Measurements from ENCODE around the gene ULK3. TPM values are rescaled to one million over a fixed set of nuclear protein-coding genes. Genes with fewer than 3 reads are reported as not detected.

ULK3 gene
- total RNA-seq, 1 experiment from 2014 or later: 58.3 TPM

- intact Hi-C loops (cut with micrococcal nuclease; ENCODE audit: unreplicated experiment): no loop called here
- CTCF ChIA-PET: interaction anchor here (0.9 kb wide), 1 partner anchor 42 kb away, joined by 5 read pairs; no protein-coding TSS in a partner anchor
- peaks cover 15% of the 10 kb centered on the region for H3K27me3 ChIP-seq (replicated peaks; ENCODE audit: insufficient read depth, low read depth, low read length, poor library complexity)
These were observed 13.5 kb downstream of the ULK3 start for GRCh38 chr15:74829486-74829885.

GRCh38 chr15:74828835-74829234 lies 14.1 kb downstream of the ULK3 start:
- Histone ChIP-seq H3K36me3 (ENCODE audit: insufficient read depth, low read length, poor library complexity, severe bottlenecking) (no peaks in the 10 kb centered on the region), H3K27ac (ENCODE audit: low read depth, low read length, poor library complexity, severe bottlenecking) (no peak overlapping the region), H3K4me3 (ENCODE audit: low read depth, low read length, poor library complexity, severe bottlenecking) (no peak overlapping the region), H3K9me3 (ENCODE audit: low read depth, low read length, poor library complexity, severe bottlenecking) (no peaks in the 10 kb centered on the region), H3K27me3 (replicated peaks; ENCODE audit: insufficient read depth, low read depth, low read length, poor library complexity) (peaks cover 15% of the 10 kb centered on the region), H3K4me1 (ENCODE audit: insufficient read depth, low read length, poor library complexity, severe bottlenecking) (peaks cover 9% of the 10 kb centered on the region)
- ChIA-PET POLR2A (ENCODE audit: low non-redundant PET) (no interaction called here), CTCF (no interaction called here)
- no TSS peak for BruUV-seq (replicated peaks)
- intact Hi-C loops (cut with micrococcal nuclease; ENCODE audit: unreplicated experiment): no loop called here
- DNase-seq (ENCODE audit: low spot score): no peak
- no peak for TF ChIP-seq EZH2 (IDR thresholded peaks at IDR 0.05; ENCODE audit: borderline replicate concordance, low read depth, low read length, poor library complexity, severe bottlenecking)
- no peak for TF ChIP-seq CTCF (conservative IDR thresholded peaks at IDR 0.05; ENCODE audit: low read depth, low read length)

More at GRCh38 chr15:74829486-74829885, 13.5 kb downstream of the ULK3 start:
- Histone ChIP-seq H3K9me3 (ENCODE audit: low read depth, low read length, poor library complexity, severe bottlenecking) (no peaks in the 10 kb centered on the region), H3K4me1 (ENCODE audit: insufficient read depth, low read length, poor library complexity, severe bottlenecking) (peaks cover 9% of the 10 kb centered on the region), H3K4me3 (ENCODE audit: low read depth, low read length, poor library complexity, severe bottlenecking) (no peak overlapping the region), H3K27ac (ENCODE audit: low read depth, low read length, poor library complexity, severe bottlenecking) (no peak overlapping the region), H3K36me3 (ENCODE audit: insufficient read depth, low read length, poor library complexity, severe bottlenecking) (no peaks in the 10 kb centered on the region)
- POLR2A ChIA-PET (ENCODE audit: low non-redundant PET): no interaction called here
- BruUV-seq (replicated peaks): no TSS peak
- no peak for DNase-seq (ENCODE audit: low spot score)
- no peak for TF ChIP-seq EZH2 (IDR thresholded peaks at IDR 0.05; ENCODE audit: borderline replicate concordance, low read depth, low read length, poor library complexity, severe bottlenecking)

GRCh38 chr15:74827614-74828013 lies 15.3 kb downstream of the ULK3 start:
- Histone ChIP-seq H3K4me1 (ENCODE audit: insufficient read depth, low read length, poor library complexity, severe bottlenecking) (peaks cover 9% of the 10 kb centered on the region), H3K36me3 (ENCODE audit: insufficient read depth, low read length, poor library complexity, severe bottlenecking) (no peaks in the 10 kb centered on the region), H3K9me3 (ENCODE audit: low read depth, low read length, poor library complexity, severe bottlenecking) (no peaks in the 10 kb centered on the region), H3K27me3 (replicated peaks; ENCODE audit: insufficient read depth, low read depth, low read length, poor library complexity) (peaks cover 15% of the 10 kb centered on the region), H3K4me3 (ENCODE audit: low read depth, low read length, poor library complexity, severe bottlenecking) (no peak overlapping the region), H3K27ac (ENCODE audit: low read depth, low read length, poor library complexity, severe bottlenecking) (no peak overlapping the region)
- intact Hi-C loops (cut with micrococcal nuclease; ENCODE audit: unreplicated experiment): no loop called here
- ChIA-PET CTCF (no interaction called here), POLR2A (ENCODE audit: low non-redundant PET) (no interaction called here)
- no peak for DNase-seq (ENCODE audit: low spot score)
- BruUV-seq (replicated peaks): no TSS peak
- TF ChIP-seq CTCF (conservative IDR thresholded peaks at IDR 0.05; ENCODE audit: low read depth, low read length) (no peak), EZH2 (IDR thresholded peaks at IDR 0.05; ENCODE audit: borderline replicate concordance, low read depth, low read length, poor library complexity, severe bottlenecking) (no peak)

GRCh38 chr15:74826921-74827320 lies 16.0 kb downstream of the ULK3 start:
- H3K36me3 ChIP-seq (ENCODE audit: insufficient read depth, low read length, poor library complexity, severe bottlenecking): no peaks in the 10 kb centered on the region
- CTCF ChIA-PET: no interaction called here
- TF ChIP-seq CTCF (conservative IDR thresholded peaks at IDR 0.05; ENCODE audit: low read depth, low read length) (no peak), EZH2 (IDR thresholded peaks at IDR 0.05; ENCODE audit: borderline replicate concordance, low read depth, low read length, poor library complexity, severe bottlenecking) (no peak)
- intact Hi-C loops (cut with micrococcal nuclease; ENCODE audit: unreplicated experiment): no loop called here
- no peak overlapping the region for H3K4me3 ChIP-seq (ENCODE audit: low read depth, low read length, poor library complexity, severe bottlenecking)
- no peak for DNase-seq (ENCODE audit: low spot score)
- BruUV-seq (replicated peaks): no TSS peak
- H3K9me3 ChIP-seq (ENCODE audit: low read depth, low read length, poor library complexity, severe bottlenecking): no peaks in the 10 kb centered on the region
- peaks cover 15% of the 10 kb centered on the region for H3K27me3 ChIP-seq (replicated peaks; ENCODE audit: insufficient read depth, low read depth, low read length, poor library complexity)
- H3K27ac ChIP-seq (ENCODE audit: low read depth, low read length, poor library complexity, severe bottlenecking): no peak overlapping the region
- POLR2A ChIA-PET (ENCODE audit: low non-redundant PET): no interaction called here
- peaks cover 9% of the 10 kb centered on the region for H3K4me1 ChIP-seq (ENCODE audit: insufficient read depth, low read length, poor library complexity, severe bottlenecking)

Data from A673 (cell line).